HG03135 (cell line): ENCODE results near the gene MAT1A.
A peak's percentile ranks its signal among the peaks of the same experiment; 100 is the strongest.
"Not testable (repeated sequence)": the region's sequence is repeated elsewhere in the genome, so short reads cannot be mapped to it uniquely, and the experiment has no call there.

Source experiments
- ATAC-seq: cut with Tn5 transposase; IDR thresholded peaks from one replicate; pipeline ENCODE4 v1.9.1; 2021; ENCODE audit warnings: mild to moderate bottlenecking, moderate library complexity; ENCODE audit not compliant: unreplicated experiment

Gene MAT1A

GRCh38 chr10:80233871-80234270 lies 55.6 kb downstream of the MAT1A start:
- ATAC-seq, result not testable (repeated sequence)

DNA sequence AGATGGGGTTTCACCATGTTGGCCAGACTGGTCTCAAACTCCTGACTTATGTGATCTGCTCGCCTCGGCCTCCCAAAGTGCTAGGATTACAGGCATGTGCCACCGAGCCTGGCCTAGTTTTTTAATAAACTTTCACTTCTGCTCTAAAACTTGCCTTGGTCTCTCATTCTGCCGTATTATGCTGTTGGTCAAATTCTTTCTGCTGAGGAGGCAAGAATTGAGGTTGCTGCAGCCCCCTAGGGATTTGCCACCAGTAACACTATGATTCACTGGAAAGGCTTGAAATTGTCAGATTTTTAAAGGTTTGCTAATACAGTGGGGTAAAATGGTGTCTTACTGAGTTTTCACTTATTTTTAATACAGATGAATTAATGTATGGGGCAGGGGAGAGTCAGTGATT lies 62.7 kb downstream of the MAT1A start:
- ATAC-seq, result peak; percentile 60

- ATAC-seq, result not testable (repeated sequence)
Observed at GRCh38 chr10:80223031-80223419, 66.4 kb downstream of the MAT1A start.
